ENCODE measurements around the gene CELF5. TPM values are rescaled to one million over a fixed set of nuclear protein-coding genes. Genes with fewer than 3 reads are reported as not detected.
A peak's percentile ranks its signal among the peaks of the same experiment; 100 is the strongest.

The CELF5 gene
- total and polyA plus RNA-seq, 9 of the 15 experiments (the other 6 are each of a cell fraction or from before 2014, with no cell fraction given), result 0.01 to 0.56 (median 0.22) TPM

- TF ChIP-seq RBBP5 (IDR thresholded peaks at IDR 0.05; ENCODE audit: borderline replicate concordance, insufficient read depth, low read length, poor library complexity, severe bottlenecking) (peak; percentile 58), E2F6 (IDR thresholded peaks at IDR 0.05; ENCODE audit: borderline replicate concordance in 1 of 2, extremely low read depth in 1 of 2, insufficient read depth in 1 of 2, insufficient read length in 1 of 2, low read depth in 1 of 2, low read length in 1 of 2, poor library complexity in 1 of 2, severe bottlenecking in 1 of 2) (peak in 1 of 2 experiments; percentile 64), RBFOX2 (IDR thresholded peaks at IDR 0.05; ENCODE audit: low read depth, low read length) (peak; percentile 35), KDM2B (CRISPR knock-in tag; IDR thresholded peaks at IDR 0.05) (peak; percentile 89; the same call in 1 of the 2 replicates), SAP30 (IDR thresholded peaks at IDR 0.05; ENCODE audit: borderline replicate concordance, insufficient read depth, low read depth, low read length, poor library complexity, severe bottlenecking) (peak; percentile 82), FOXA3 (CRISPR knock-in tag; conservative IDR thresholded peaks at IDR 0.05 in 1 of 2, IDR thresholded peaks at IDR 0.05 in 1 of 2) (peak in 1 of 2 experiments; percentile 34; a peak in 1 of 4 replicates), PRDM10 (IDR thresholded peaks at IDR 0.05; ENCODE audit: partially characterized antibody) (no peak), NKRF (IDR thresholded peaks at IDR 0.05; ENCODE audit: borderline replicate concordance) (0 out of 2 replicates have a peak, but pooled peaks have one; percentile 20), ZFX (CRISPR knock-in tag; IDR thresholded peaks at IDR 0.05) (peak; percentile 33; the same call in 1 of the 2 replicates), TEAD1 (CRISPR knock-in tag; IDR thresholded peaks at IDR 0.05) (0 out of 4 replicates have a peak, but pooled peaks of 1 of the 2 experiments have one; percentile 8), JUN (IDR thresholded peaks at IDR 0.05; ENCODE audit: borderline replicate concordance, low read depth, low read length) (no peak), JUN (CRISPR knock-in tag; IDR thresholded peaks at IDR 0.05; ENCODE audit: borderline replicate concordance) (peak; percentile 68; the same call in 1 of the 2 replicates), TFAP4 (CRISPR knock-in tag; IDR thresholded peaks at IDR 0.05; ENCODE audit: borderline replicate concordance) (peak; percentile 22; the same call in 1 of the 2 replicates)
Observed at GRCh38 chr19:3186160-3186688, 38.2 kb upstream of the CELF5 start (continued).

Data from K562 (cell line).